Fibroblast of lung (primary cell): ENCODE results near the gene LMO3.

Experiments
- EZH2 ChIP-seq: IDR thresholded peaks from 2 replicates; pipeline ENCODE4 v1.5.1; 2012; ENCODE audit warnings: low read length, control low read depth, mild to moderate bottlenecking; ENCODE audit errors: missing control alignments
- TF ChIP-seq, protein P1 (sequence below), 2 donors: IDR thresholded peaks in 1 of 2; conservative IDR thresholded peaks in 1 of 2; 1 replicate in 1 of 2; 2 replicates in 1 of 2; pipeline ENCODE4 v1.5.1; 2011 to 2012; ENCODE audit warnings: low read length in 2 of 2, control low read depth in 1 of 2, inconsistent platforms in 1 of 2, low read depth in 1 of 2, mild to moderate bottlenecking in 1 of 2

DNA sequence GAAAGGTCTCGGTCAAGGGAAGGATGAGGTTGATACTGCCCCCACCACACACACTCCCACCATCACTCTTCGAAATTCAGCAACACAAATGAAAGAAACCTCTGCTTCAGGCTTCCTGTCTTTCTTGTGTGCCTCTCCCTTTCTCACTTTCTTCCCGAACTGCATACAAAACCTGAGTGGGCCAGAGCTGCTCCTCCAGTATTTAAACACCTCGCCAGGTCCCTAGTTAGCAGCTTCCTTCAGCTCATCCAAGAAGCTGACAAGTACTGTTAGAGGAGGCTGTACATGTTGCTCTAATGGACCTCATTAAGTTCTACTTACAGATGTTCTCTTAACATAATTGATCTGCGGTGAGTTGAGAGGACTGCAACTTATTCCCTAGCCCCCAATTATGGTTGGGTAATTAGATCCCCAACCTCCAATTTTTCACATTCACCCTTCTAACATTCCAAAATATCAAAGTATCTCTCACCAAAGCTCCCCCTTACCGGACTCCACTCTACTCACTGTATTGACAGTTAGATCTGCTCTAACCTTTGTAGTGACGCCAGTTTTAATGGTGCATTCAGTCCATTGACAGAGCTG lies 4.1 kb upstream of the LMO3 start:
- TF ChIP-seq, protein P1, sequence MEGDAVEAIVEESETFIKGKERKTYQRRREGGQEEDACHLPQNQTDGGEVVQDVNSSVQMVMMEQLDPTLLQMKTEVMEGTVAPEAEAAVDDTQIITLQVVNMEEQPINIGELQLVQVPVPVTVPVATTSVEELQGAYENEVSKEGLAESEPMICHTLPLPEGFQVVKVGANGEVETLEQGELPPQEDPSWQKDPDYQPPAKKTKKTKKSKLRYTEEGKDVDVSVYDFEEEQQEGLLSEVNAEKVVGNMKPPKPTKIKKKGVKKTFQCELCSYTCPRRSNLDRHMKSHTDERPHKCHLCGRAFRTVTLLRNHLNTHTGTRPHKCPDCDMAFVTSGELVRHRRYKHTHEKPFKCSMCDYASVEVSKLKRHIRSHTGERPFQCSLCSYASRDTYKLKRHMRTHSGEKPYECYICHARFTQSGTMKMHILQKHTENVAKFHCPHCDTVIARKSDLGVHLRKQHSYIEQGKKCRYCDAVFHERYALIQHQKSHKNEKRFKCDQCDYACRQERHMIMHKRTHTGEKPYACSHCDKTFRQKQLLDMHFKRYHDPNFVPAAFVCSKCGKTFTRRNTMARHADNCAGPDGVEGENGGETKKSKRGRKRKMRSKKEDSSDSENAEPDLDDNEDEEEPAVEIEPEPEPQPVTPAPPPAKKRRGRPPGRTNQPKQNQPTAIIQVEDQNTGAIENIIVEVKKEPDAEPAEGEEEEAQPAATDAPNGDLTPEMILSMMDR (conservative IDR thresholded peaks at IDR 0.05 in 1 of 2, IDR thresholded peaks at IDR 0.05 in 1 of 2; ENCODE audit: low read depth in 1 of 2, low read length in 2 of 2): no peak
- no peak for TF ChIP-seq EZH2
